ENCODE results near the gene GET4.
A peak's percentile ranks its signal among the peaks of the same experiment; 100 is the strongest.

The GET4 gene

DNA sequence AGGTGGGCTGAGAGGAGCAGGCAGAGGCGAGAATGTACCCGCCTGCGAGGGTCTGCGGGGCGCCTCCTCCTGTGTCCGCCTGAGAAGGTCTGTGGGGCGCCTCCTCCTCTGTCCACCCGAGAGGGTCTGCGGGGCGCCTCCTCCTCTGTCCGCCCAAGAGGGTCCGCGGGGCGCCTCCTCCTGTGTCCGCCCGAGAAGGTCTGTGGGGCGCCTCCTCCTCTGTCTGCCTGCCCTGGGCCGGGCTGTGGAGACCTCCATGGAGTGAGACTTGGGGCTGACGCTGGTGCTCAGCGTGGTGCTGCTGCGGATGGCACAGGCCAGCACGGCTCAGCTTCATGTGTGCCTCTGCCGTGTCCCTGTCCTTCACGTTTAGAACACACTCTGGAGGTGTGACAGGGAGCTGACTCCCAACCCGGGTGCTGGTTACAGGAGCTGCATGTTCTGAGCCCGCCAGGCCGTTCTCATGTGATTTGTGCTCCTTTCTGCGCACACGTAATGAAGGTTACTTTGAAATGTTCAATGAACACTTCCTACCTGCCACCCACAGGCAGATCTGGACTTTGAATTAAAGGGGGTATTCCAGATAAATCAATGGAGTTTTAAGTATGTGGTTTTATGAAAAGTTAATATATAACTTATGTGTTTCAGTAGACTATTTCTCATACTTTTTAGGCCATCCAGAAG lies 20.5 kb upstream of the GET4 start:
- no peak overlapping the region for H3K27ac ChIP-seq
- TF ChIP-seq CTCF (IDR thresholded peaks at IDR 0.05) = no peak
- TF ChIP-seq ZFX (IDR thresholded peaks at IDR 0.05; ENCODE audit: borderline replicate concordance) = no peak

GRCh38 chr7:856444-857095 lies 19.8 kb upstream of the GET4 start:
- H3K27ac ChIP-seq = no peak overlapping the region
- no peak for TF ChIP-seq ZFX (IDR thresholded peaks at IDR 0.05; ENCODE audit: borderline replicate concordance)
- no peak for TF ChIP-seq CTCF (IDR thresholded peaks at IDR 0.05)

- TF ChIP-seq CTCF (IDR thresholded peaks at IDR 0.05) = no peak
- H3K27ac ChIP-seq = no peak overlapping the region
These were observed 18.7 kb upstream of the GET4 start for GRCh38 chr7:857661-858060.

DNA sequence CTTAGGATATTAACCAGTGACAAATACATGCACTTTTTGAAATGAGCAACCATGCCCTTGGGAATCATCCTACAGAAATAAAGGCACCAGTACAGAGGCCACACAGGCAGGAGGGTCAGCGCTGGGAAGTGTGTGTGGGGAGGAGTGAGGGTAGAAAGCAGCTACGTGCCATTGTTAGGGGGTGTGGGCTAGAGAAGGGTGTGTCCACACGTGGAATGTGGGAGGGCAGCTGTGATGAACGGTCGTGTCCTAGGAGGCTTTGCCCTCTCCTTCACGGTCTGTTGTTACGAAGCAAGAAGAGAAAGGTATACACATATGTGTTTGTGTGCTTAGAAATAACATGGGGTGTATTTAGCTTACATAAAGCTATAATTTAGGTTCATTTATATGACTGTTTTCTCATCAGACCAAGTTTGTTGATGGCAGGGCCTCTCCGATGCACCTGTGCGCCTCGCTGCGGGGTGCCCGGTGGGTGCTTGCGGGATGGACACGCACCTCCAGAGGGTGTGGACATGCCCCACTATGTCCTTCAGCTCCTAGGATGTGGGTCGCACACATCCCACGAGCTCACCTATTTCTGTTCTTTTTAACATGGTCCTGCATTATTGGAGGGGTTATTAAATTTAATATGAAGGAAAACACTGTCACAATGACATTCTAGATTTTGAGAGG lies 16.9 kb upstream of the GET4 start:
- H3K27ac ChIP-seq = no peak overlapping the region
- TF ChIP-seq CTCF (IDR thresholded peaks at IDR 0.05) (no peak), ZFX (IDR thresholded peaks at IDR 0.05; ENCODE audit: borderline replicate concordance) (no peak)

- H3K27ac ChIP-seq = no peak overlapping the region
- TF ChIP-seq ZFX (IDR thresholded peaks at IDR 0.05; ENCODE audit: borderline replicate concordance) = no peak
- no peak for TF ChIP-seq CTCF (IDR thresholded peaks at IDR 0.05)
These were observed 16.2 kb upstream of the GET4 start for GRCh38 chr7:860149-860548.

- peak overlapping the region; percentile 14; the same call in 1 of the 2 replicates for H3K27ac ChIP-seq
- TF ChIP-seq ZFX (IDR thresholded peaks at IDR 0.05; ENCODE audit: borderline replicate concordance) (no peak), CTCF (IDR thresholded peaks at IDR 0.05) (no peak)
These were observed 15.1 kb upstream of the GET4 start for GRCh38 chr7:861222-861621.

DNA sequence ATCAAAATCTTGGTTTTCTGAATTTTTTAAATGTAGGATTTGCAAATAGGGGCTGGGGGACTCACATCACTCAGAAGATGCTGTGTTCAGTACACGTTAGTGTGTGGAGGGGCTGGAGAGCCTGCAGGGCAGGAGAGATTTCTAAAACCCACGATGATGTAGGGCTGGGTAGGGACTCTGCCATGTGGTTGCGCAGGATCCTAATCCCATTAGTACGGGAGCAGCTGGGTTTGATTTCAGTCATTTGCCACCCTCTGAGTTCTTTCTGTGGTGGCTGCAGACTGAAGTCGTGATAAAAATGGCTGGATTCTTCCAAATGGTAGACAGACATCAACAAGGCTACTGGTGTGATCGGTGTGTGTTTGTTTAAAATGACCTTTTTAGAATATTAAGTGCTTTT lies 14.2 kb upstream of the GET4 start:
- no peak for TF ChIP-seq CTCF (IDR thresholded peaks at IDR 0.05)
- TF ChIP-seq ZFX (IDR thresholded peaks at IDR 0.05; ENCODE audit: borderline replicate concordance) = no peak
- H3K27ac ChIP-seq = 0 out of 2 replicates have a peak overlapping the region, but pooled peaks have one; percentile 14

All from 22Rv1 (cell line).